ENCODE results near the gene WNT7B. TPM values are rescaled to one million over a fixed set of nuclear protein-coding genes. Genes with fewer than 3 reads are reported as not detected.

The WNT7B gene
- total RNA-seq, 1 experiment from 2014 or later: 0.57 TPM

DNA sequence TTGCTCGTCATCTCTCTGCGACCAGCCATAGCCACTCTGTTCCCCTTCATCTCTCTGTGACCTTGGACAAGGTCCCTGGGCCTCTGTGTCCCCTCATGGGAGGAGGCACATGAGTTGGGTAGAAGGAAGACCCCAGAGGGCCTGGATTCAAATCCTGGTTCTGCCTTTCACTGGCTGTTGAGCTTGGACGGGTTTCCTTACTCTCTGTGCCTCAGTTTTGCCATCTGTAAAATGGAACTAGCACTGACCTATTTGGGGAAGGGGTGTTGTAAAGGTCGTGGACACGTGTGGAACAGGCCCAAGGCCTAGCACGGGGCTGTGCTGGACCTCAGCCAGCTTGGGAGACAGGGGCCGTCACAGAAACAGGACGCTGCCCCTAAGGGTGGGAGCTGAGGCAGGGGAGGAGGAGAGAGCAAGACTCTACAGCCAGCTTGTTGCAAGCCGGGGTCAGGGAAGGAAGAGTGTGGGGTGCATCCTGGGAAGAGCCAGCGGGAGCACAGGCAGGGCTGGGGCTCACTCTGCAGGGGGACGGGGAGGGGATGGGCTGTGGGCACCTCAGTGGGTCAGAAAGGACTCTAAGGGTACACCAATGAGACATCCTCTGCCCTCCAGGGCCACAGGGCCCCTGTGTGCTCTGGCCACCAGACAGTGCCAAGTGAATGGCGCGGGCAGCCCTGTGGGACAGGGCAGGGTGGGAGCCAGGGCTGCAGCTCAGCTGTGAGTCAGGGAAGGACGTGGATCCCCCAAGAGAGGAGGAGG is 59.1 kb downstream of the WNT7B start:
- POLR2A ChIA-PET: no interaction called here
- Histone ChIP-seq H3K4me1 (no peaks in the 10 kb centered on the region), H3K36me3 (ENCODE audit: control insufficient read depth, insufficient read depth, low read length) (no peaks in the 10 kb centered on the region), H3K4me3 (ENCODE audit: low read depth, low read length) (no peak overlapping the region), H3K27me3 (replicated peaks; ENCODE audit: control insufficient read depth, insufficient read depth, low read length) (no peaks in the 10 kb centered on the region), H3K9me3 (peaks cover 5% of the 10 kb centered on the region; the same call in 1 of the 2 replicates)
- H3K27ac Mint-ChIP-seq (ENCODE audit: unreplicated experiment): no peak overlapping the region
- peaks cover 13% of the 10 kb centered on the region for H3K9me3 Mint-ChIP-seq (ENCODE audit: unreplicated experiment)
- intact Hi-C loops (cut with micrococcal nuclease; ENCODE audit: unreplicated experiment): no loop called here
- H3K4me1 Mint-ChIP-seq (ENCODE audit: low read depth, unreplicated experiment): no peaks in the 10 kb centered on the region
- H3K27me3 Mint-ChIP-seq (ENCODE audit: insufficient read depth, unreplicated experiment): no peaks in the 10 kb centered on the region
- no peak for TF ChIP-seq CTCF (IDR thresholded peaks at IDR 0.05; ENCODE audit: insufficient read depth in 1 of 2, low read depth in 1 of 2, low read length in 1 of 2, severe bottlenecking in 1 of 2, unreplicated experiment in 1 of 2)
- DNase-seq: no peak
- BruUV-seq (replicated peaks): no TSS peak
- CTCF ChIA-PET: no interaction called here
- H3K36me3 Mint-ChIP-seq (ENCODE audit: insufficient read depth, unreplicated experiment): no peaks in the 10 kb centered on the region
- no peak overlapping the region for H3K4me3 Mint-ChIP-seq (ENCODE audit: unreplicated experiment)

DNA sequence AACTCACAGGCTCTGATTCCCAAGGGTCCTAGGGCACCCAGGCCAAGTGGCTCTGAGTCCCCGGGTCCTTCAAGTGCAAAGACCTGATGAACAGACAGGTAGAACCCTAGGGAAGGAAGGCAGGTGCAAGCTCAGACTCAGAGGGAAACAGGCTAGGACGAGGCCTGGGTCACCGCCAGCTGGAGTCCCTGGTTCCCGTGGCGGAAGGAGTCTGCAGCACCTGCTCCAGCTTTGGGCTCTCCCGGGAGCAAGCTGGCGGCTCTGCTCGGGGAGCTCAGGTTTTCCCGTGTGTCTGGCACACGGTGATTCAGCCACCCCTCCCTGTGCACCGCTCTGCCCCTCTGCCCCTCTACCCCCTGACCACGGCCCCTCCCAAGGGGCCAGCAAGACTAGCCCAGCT is 59.8 kb downstream of the WNT7B start:
- POLR2A ChIA-PET: no interaction called here
- Histone ChIP-seq H3K36me3 (ENCODE audit: control insufficient read depth, insufficient read depth, low read length) (no peaks in the 10 kb centered on the region), H3K9me3 (peaks cover 5% of the 10 kb centered on the region; the same call in 1 of the 2 replicates), H3K4me3 (ENCODE audit: low read depth, low read length) (no peak overlapping the region), H3K4me1 (no peaks in the 10 kb centered on the region), H3K27me3 (replicated peaks; ENCODE audit: control insufficient read depth, insufficient read depth, low read length) (no peaks in the 10 kb centered on the region)
- no peak overlapping the region for H3K4me3 Mint-ChIP-seq (ENCODE audit: unreplicated experiment)
- DNase-seq: no peak
- CTCF ChIA-PET: no interaction called here
- H3K27ac Mint-ChIP-seq (ENCODE audit: unreplicated experiment): no peak overlapping the region
- TF ChIP-seq CTCF (IDR thresholded peaks at IDR 0.05; ENCODE audit: insufficient read depth in 1 of 2, low read depth in 1 of 2, low read length in 1 of 2, severe bottlenecking in 1 of 2, unreplicated experiment in 1 of 2): no peak
- no TSS peak for BruUV-seq (replicated peaks)
- intact Hi-C loops (cut with micrococcal nuclease; ENCODE audit: unreplicated experiment): no loop called here
- H3K36me3 Mint-ChIP-seq (ENCODE audit: insufficient read depth, unreplicated experiment): no peaks in the 10 kb centered on the region
- peaks cover 13% of the 10 kb centered on the region for H3K9me3 Mint-ChIP-seq (ENCODE audit: unreplicated experiment)
- H3K4me1 Mint-ChIP-seq (ENCODE audit: low read depth, unreplicated experiment): no peaks in the 10 kb centered on the region
- H3K27me3 Mint-ChIP-seq (ENCODE audit: insufficient read depth, unreplicated experiment): no peaks in the 10 kb centered on the region

GRCh38 chr22:45916515-45916914 is 60.4 kb downstream of the WNT7B start:
- no peak overlapping the region for H3K27ac Mint-ChIP-seq (ENCODE audit: unreplicated experiment)

More at GRCh38 chr22:45916515-45916914, 60.4 kb downstream of the WNT7B start:
- Histone ChIP-seq H3K9me3 (peaks cover 5% of the 10 kb centered on the region; the same call in 1 of the 2 replicates), H3K4me1 (no peaks in the 10 kb centered on the region), H3K36me3 (ENCODE audit: control insufficient read depth, insufficient read depth, low read length) (no peaks in the 10 kb centered on the region), H3K4me3 (ENCODE audit: low read depth, low read length) (no peak overlapping the region), H3K27me3 (replicated peaks; ENCODE audit: control insufficient read depth, insufficient read depth, low read length) (no peaks in the 10 kb centered on the region)
- no peaks in the 10 kb centered on the region for H3K4me1 Mint-ChIP-seq (ENCODE audit: low read depth, unreplicated experiment)
- BruUV-seq (replicated peaks): no TSS peak
- no peak overlapping the region for H3K4me3 Mint-ChIP-seq (ENCODE audit: unreplicated experiment)
- TF ChIP-seq CTCF (IDR thresholded peaks at IDR 0.05; ENCODE audit: insufficient read depth in 1 of 2, low read depth in 1 of 2, low read length in 1 of 2, severe bottlenecking in 1 of 2, unreplicated experiment in 1 of 2): no peak
- intact Hi-C loops (cut with micrococcal nuclease; ENCODE audit: unreplicated experiment): no loop called here
- ChIA-PET CTCF (no interaction called here), POLR2A (no interaction called here)
- no peaks in the 10 kb centered on the region for H3K36me3 Mint-ChIP-seq (ENCODE audit: insufficient read depth, unreplicated experiment)
- peaks cover 13% of the 10 kb centered on the region for H3K9me3 Mint-ChIP-seq (ENCODE audit: unreplicated experiment)
- H3K27me3 Mint-ChIP-seq (ENCODE audit: insufficient read depth, unreplicated experiment): no peaks in the 10 kb centered on the region
- no peak for DNase-seq

All from Caco-2 (cell line).